Muscle of arm (tissue), 14 donors: ENCODE results near the gene UBQLN3. TPM values are rescaled to one million over a fixed set of nuclear protein-coding genes. Genes with fewer than 3 reads are reported as not detected.

Source experiments
- DNase-seq: peaks from one replicate; pipeline ENCODE4 v3.0.0-alpha.2; 2013
- long read RNA-seq, 11 donors: transcript quantifications; one replicate each; lab custom pipeline, GENCODE V29; 2026
- polyA plus RNA-seq, 12 donors: library from polyadenylated mRNA; unstranded; fragments of 120-200 nt; gene quantifications; one replicate each; pipeline ENCODE4 v1.2.1, GENCODE V29; 2013; ENCODE audit not compliant: insufficient read length in 12 of 12

Gene UBQLN3
- polyA plus RNA-seq, result not detected
- long read RNA-seq, donor 1, result 0 reads
- long read RNA-seq, donor 2, result 0 reads
- long read RNA-seq, donor 3, result 0 reads
- long read RNA-seq, donor 4, result 0 reads
- long read RNA-seq, donor 5, result 0 reads
- long read RNA-seq, donor 6, result 0 reads
- long read RNA-seq, donor 7, result 0 reads
- long read RNA-seq, donor 8, result 0 reads
- long read RNA-seq, donor 9, result 0 reads
- long read RNA-seq, donor 10, result 0 reads
- long read RNA-seq, donor 11, result 0 reads

GRCh38 chr11:5509803-5510202 lies at the start of gene UBQLN3:
Gene UBQLN3 (minus strand): TSS chr11:5509957. CDS start chr11:5509558, 399 bp downstream.
- no peak for DNase-seq

DNA sequence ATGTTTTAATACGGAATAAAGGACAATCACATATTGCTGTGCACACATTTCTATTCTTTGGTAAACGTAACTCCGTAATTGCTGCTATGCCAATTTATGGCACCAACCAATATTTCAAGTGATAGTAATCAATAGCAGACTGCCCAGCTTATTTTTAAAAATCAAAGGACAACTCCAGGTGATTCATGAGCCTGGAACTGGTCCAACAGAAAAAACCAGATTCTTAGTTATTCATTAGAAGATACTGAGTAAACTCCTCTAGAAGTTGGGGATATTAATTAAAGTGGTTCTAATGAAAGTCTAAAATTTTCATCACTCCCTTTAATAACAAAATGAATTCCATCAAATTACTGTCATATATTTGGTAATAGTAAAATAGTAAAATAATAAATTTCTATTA lies 48.0 kb upstream of the UBQLN3 start:
- DNase-seq, result no peak

DNA sequence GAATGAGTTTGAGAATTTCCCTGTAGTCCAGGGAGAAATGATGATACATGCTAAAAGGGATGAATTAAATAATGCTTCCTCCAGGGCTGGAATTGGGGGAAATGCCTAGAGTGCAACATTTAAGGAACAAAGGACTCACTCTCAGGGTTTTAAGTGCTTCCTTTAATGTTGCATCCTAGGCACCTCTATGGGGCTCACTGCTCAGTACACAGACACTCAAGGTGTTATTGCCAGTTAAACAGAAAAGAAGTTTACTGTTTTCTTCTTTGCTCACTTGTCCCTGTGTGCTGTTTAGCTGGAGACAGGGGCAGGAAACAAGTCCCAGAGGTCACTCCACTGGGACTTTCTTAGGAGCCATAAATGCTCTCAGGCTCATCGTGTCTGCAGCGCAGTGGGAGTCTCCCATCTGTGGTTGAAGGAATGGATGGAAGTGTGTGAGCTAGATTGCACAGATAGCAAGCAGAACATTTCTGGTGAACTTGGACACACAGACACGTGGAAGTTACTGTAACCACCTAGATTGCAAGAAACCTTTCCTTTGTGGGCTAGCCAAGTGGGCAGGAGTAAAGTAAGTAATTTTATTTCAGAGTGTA lies 46.9 kb upstream of the UBQLN3 start:
- DNase-seq, result no peak

- DNase-seq, result no peak
Observed at GRCh38 chr11:5553343-5553742, 43.6 kb upstream of the UBQLN3 start.

DNA sequence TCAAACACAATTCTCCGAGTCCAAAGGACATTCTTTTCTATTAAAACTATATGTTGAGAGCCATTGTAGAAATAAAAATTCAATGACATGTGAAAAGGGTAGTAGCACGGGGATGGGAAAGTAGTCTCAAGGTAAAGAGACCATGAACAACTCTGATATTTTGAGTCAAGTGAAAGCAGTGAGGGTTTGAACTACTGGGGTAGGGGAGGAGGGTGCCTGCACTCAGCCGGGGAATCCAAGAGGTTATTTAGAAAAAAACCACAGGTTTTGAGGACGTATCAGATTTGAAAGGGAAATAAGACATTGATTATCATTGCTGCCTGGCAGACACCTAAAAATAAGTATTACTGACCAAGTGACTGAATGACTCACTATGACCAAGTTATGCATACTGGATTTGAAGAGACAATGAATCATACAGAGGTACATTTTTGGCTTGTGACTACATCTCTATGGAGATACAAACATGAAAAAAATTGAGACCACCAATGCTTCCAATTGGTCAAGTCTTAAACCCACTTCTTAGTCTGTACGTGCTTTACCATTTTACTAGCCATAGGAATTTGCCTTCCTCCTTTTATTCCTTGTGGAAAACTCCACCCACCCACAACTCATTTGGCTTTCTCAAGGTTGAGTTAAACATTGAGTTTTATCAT lies 40.8 kb upstream of the UBQLN3 start:
- no peak for DNase-seq

GRCh38 chr11:5548440-5548839 lies 38.7 kb upstream of the UBQLN3 start, which contains the start of gene OR52H1:
Gene OR52H1 (minus strand): TSS chr11:5548540. CDS start chr11:5545505, 3,035 bp downstream.
- DNase-seq, result no peak

DNA sequence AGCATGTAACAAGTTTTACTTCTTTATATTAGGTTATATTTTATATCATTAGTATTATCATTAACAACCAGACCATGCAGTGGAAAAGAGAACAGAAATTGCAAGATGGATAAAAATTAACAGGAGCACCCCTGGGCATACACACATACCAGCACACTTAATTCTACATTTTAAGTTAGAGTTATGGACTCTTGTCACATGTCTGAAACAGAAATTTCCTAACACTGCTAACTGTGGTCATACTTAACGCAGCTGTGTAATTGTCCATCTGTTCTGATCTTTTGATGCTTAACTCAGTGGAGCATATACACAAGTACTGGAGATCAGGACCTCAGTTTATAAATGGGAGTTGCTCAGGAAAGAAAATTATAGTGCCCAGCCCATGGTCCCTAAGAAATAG lies 38.2 kb upstream of the UBQLN3 start:
- DNase-seq, result no peak

GRCh38 chr11:5546457-5546856 lies 36.7 kb upstream of the UBQLN3 start:
- no peak for DNase-seq

- DNase-seq, result no peak
Observed at GRCh38 chr11:5541427-5541826, 31.7 kb upstream of the UBQLN3 start.

GRCh38 chr11:5536482-5536881 lies 26.7 kb upstream of the UBQLN3 start:
- DNase-seq, result no peak

DNA sequence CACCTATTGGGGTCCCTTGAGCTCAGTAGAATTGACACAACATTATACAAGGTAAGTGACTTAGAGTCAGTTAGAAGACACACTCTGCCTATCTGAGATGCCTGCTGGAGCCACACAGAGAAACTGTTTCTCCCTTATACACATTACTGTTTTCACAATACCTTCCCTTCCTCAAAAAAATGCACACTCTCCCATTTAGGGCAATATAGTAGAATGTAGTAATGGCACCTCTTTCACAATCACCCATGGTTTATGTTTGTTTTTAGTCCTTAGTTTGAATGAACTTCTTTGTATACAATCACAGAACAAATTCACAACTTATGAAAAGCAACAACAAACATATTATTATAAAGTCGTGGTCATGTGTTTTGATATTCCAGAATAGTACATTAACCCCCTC lies 24.3 kb upstream of the UBQLN3 start:
- DNase-seq, result no peak

GRCh38 chr11:5531053-5531831 lies 21.5 kb upstream of the UBQLN3 start:
- no peak for DNase-seq

GRCh38 chr11:5528495-5528894 lies 18.7 kb upstream of the UBQLN3 start:
- DNase-seq, result no peak

- DNase-seq, result no peak
Observed at GRCh38 chr11:5527716-5528115, 18.0 kb upstream of the UBQLN3 start.

GRCh38 chr11:5524756-5525155 lies 15.0 kb upstream of the UBQLN3 start:
- DNase-seq, result no peak

- DNase-seq, result no peak
Observed at GRCh38 chr11:5522308-5522707, 12.6 kb upstream of the UBQLN3 start.

DNA sequence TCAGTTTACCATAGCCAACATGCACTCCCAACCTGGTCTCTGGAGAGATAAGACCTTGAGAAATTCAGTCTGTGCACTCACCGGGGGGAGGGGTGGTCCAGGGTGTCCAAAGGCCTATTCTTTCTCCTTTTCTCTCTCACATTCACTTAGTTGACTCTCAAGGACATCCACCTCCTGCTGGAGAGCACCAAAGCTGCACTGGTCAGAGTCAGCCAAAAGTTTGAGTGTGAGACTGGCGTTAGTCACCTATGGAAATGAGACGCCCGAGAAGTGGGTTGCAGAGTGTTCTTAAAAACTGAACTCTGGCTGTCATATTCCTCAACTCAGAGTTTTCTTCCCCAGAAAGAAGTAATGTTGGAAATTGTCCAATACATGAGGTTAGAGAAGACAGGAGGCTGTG lies 11.8 kb upstream of the UBQLN3 start:
- DNase-seq, result no peak

DNA sequence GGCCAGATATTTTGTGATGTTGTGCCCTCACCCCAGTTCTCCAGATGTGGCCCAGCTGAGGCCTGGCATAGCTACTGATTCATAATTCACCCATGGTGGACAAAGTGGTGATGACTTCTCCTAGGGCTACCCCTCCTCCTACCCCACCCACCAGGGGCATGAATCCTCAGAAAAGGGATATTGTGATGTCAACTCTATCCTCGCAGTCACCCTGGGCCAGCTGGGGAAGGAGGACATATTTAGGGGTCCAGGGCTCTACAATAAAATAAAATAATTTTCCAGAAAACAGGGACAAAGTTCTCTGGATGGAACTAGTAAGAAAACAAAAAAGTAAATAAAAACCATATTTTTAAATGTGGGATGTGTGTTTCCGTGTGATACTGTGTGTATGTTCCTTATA lies 6.8 kb upstream of the UBQLN3 start, which contains the start of gene UBQLNL:
Gene UBQLNL, minus strand, starts transcription at position 101 of the 400 bp plus-strand sequence. CDS start 258 bp downstream, outside the sequence.
- DNase-seq, result no peak

DNA sequence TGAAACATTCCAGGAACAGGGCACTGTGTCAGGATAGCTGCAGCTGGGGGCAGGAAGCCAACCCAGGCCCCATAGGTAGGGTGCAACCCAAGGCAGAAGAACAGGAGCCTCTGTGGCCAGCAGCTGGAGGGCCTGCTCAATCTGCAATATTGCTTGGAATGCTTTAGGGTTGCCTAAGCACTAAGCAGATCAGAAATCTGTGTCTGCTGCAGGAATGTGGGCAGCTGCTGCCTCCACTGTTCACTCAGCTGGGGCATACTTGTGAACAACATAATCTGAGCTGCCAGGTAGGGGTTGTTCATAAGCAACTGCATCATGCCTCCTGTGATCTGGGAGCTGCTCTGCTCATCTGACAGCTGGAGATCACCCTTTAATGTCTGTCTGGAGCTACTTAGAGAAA lies 5.1 kb upstream of the UBQLN3 start:
- DNase-seq, result no peak

- DNase-seq, result no peak
Observed at GRCh38 chr11:5508605-5509004, 1.2 kb downstream of the UBQLN3 start.

- DNase-seq, result no peak
Observed at GRCh38 chr11:5507933-5508305, 1.8 kb downstream of the UBQLN3 start.

- no peak for DNase-seq
Observed at GRCh38 chr11:5507177-5507932, 2.4 kb downstream of the UBQLN3 start.
